Activated CD4-positive, alpha-beta T cell treated with anti-CD3 and anti-CD28 coated beads, Interleukin-2, Interleukin-6, amounts not matched to agents 100 ng/mL and 50 ng/mL, durations not matched to agents 16 hours and 8 hours (primary cell): ENCODE data around the gene UCN.
"Not testable (repeated sequence)": the region's sequence is repeated elsewhere in the genome, so short reads cannot be mapped to it uniquely, and the experiment has no call there.

Source experiments
- DNase-seq: peaks from one replicate; pipeline ENCODE4 v3.0.0-alpha.2; 2020

Gene UCN

GRCh38 chr2:27281855-27282559 is 26.2 kb downstream of the UCN start, which contains the start of gene TRIM54:
TSS of gene TRIM54 (plus strand) at chr2:27282429. CDS start at chr2:27282732, 303 bp downstream.
- DNase-seq = no peak

- DNase-seq = no peak
Measured at GRCh38 chr2:27281442-27281841, 26.8 kb downstream of the UCN start.

GRCh38 chr2:27280826-27281225 is 27.4 kb downstream of the UCN start:
- no peak for DNase-seq

- no peak for DNase-seq
Measured at GRCh38 chr2:27278010-27278409, 30.2 kb downstream of the UCN start.

- DNase-seq = no peak
Measured at GRCh38 chr2:27275211-27276150, 32.8 kb downstream of the UCN start, which contains the start of gene DNAJC5G. TSS of gene DNAJC5G (plus strand) at chr2:27275433. CDS start at chr2:27276729, 1,296 bp downstream.

GRCh38 chr2:27272537-27273522 is 35.4 kb downstream of the UCN start:
- DNase-seq = not testable (repeated sequence)

- DNase-seq = no peak
Measured at GRCh38 chr2:27271631-27272340, 36.5 kb downstream of the UCN start.

- no peak for DNase-seq
Measured at GRCh38 chr2:27270670-27271069, 37.6 kb downstream of the UCN start.

GRCh38 chr2:27270131-27270530 is 38.1 kb downstream of the UCN start:
- DNase-seq = no peak

- DNase-seq = not testable (repeated sequence)
Measured at GRCh38 chr2:27268296-27268695, 39.9 kb downstream of the UCN start.

GRCh38 chr2:27265536-27265870 is 42.7 kb downstream of the UCN start:
- no peak for DNase-seq

- peak; percentile 75 for DNase-seq
Measured at GRCh38 chr2:27264753-27265535, 43.3 kb downstream of the UCN start.

GRCh38 chr2:27264253-27264752 is 43.9 kb downstream of the UCN start:
- no peak for DNase-seq

- DNase-seq = no peak
Measured at GRCh38 chr2:27263287-27264252, 44.7 kb downstream of the UCN start.

GRCh38 chr2:27262379-27263286 is 45.6 kb downstream of the UCN start, which contains the start of gene SLC30A3:
TSS of gene SLC30A3 (minus strand) at chr2:27263047. CDS start at chr2:27262906, 141 bp downstream.
- DNase-seq = peak; percentile 75

- DNase-seq = no peak
Measured at GRCh38 chr2:27261926-27262298, 46.3 kb downstream of the UCN start.

GRCh38 chr2:27261241-27261925 is 46.9 kb downstream of the UCN start:
- no peak for DNase-seq

GRCh38 chr2:27258051-27258450 is 50.2 kb downstream of the UCN start:
- DNase-seq = no peak
